ENCODE data around the gene BMP6. TPM values are rescaled to one million over a fixed set of nuclear protein-coding genes. Genes with fewer than 3 reads are reported as not detected.

BMP6 gene
- total and polyA plus RNA-seq, 2 experiments from 2014 or later, result 1.3 to 10.3 TPM

- no peak for TF ChIP-seq EZH2 (IDR thresholded peaks at IDR 0.05; ENCODE audit: insufficient read depth, poor library complexity, severe bottlenecking)
- TF ChIP-seq EZH2phosphoT487 (IDR thresholded peaks at IDR 0.05; ENCODE audit: insufficient read depth, low read depth), result no peak
- H3K4me1 ChIP-seq (ENCODE audit: insufficient read depth), result peaks cover 12% of the 10 kb centered on the region
- H3K27me3 ChIP-seq (replicated peaks; ENCODE audit: insufficient read depth), result no peaks in the 10 kb centered on the region
- no peak overlapping the region for H3K4me3 ChIP-seq
- H3K36me3 ChIP-seq (ENCODE audit: low read depth), result no peaks in the 10 kb centered on the region
- H3K4me2 ChIP-seq (ENCODE audit: unreplicated experiment), result no peak overlapping the region
- DNase-seq, result no peak
- no peak overlapping the region for H2AFZ ChIP-seq
- in situ Hi-C loops (cut with MboI), result no loop called here
- peaks cover 19% of the 10 kb centered on the region for H3F3A ChIP-seq (ENCODE audit: insufficient read depth)
- H3K9me2 ChIP-seq (ENCODE audit: insufficient read depth), result no peaks in the 10 kb centered on the region
- H3K9me3 ChIP-seq (ENCODE audit: low read depth), result no peaks in the 10 kb centered on the region
- no peak overlapping the region for H3K27ac ChIP-seq
- H4K20me1 ChIP-seq (ENCODE audit: insufficient read depth), result no peaks in the 10 kb centered on the region
- H3K9ac ChIP-seq, result no peak overlapping the region
- 64 to 69% methylated on average over 9 of the region's 9 CpGs for WGBS, 2 experiments (ENCODE audit: low coverage in 1 of 2, low lambda C conversion rate in 2 of 2, missing lambda C conversion rate in 2 of 2)
- H3K79me2 ChIP-seq (ENCODE audit: insufficient read depth), result no peaks in the 10 kb centered on the region
These were observed 38.0 kb downstream of the BMP6 start for GRCh38 chr6:7763881-7764280.

DNA sequence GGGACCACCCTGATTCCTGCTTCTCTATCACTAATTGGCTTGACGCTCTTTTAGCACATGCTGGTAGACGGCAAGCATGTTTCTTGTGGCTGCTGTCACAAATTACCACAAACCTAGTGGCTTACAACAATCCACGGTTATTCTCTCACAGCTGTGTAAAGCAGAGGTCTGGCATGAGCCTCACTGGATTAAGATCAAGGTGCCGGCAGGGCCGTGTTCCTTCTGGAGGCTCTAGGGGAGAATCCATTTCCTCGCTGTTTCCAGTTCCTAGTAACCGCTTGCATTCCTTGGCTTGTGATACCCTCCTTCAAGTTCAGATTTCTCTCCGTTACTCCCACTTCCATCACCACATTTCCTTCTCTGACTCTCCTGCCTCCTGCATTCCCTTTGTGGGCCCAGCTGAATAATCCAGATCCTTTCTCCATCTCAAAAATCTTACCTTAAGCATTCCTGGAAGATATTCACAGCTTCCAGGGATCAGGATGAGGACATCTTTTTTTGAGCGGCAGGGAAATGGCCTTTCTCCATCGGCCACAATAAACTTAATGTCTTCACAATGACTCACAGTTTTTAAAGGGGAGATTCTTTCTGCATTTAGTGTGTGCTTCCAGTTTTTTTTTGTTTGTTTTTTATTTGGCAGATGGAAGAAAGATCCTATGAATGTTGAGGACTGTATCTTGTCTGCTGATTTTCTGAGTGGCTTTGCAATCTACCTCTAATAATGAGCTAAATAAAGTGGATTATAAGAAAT, 39.9 kb downstream of the BMP6 start:
- 67 to 69% methylated on average over 10 of the region's 10 CpGs for WGBS, 2 experiments (ENCODE audit: low coverage in 1 of 2, low lambda C conversion rate in 2 of 2, missing lambda C conversion rate in 2 of 2)
- no peaks in the 10 kb centered on the region for H3K27me3 ChIP-seq (replicated peaks; ENCODE audit: insufficient read depth)
- DNase-seq, result peak; percentile 71

GRCh38 chr6:7769702-7770101, 43.8 kb downstream of the BMP6 start:
- in situ Hi-C loops (cut with MboI), result no loop called here
- Histone ChIP-seq H3K9me3 (ENCODE audit: low read depth) (no peaks in the 10 kb centered on the region), H3K27me3 (replicated peaks; ENCODE audit: insufficient read depth) (no peaks in the 10 kb centered on the region), H2AFZ (no peak overlapping the region), H3F3A (ENCODE audit: insufficient read depth) (peaks cover 9% of the 10 kb centered on the region; the same call in 1 of the 2 replicates), H4K20me1 (ENCODE audit: insufficient read depth) (no peaks in the 10 kb centered on the region), H3K27ac (no peak overlapping the region), H3K4me1 (ENCODE audit: insufficient read depth) (peaks cover 25% of the 10 kb centered on the region), H3K9me2 (ENCODE audit: insufficient read depth) (no peaks in the 10 kb centered on the region), H3K9ac (no peak overlapping the region), H3K4me2 (ENCODE audit: unreplicated experiment) (peak overlapping the region; percentile 18), H3K4me3 (no peak overlapping the region), H3K79me2 (ENCODE audit: insufficient read depth) (peaks cover 6% of the 10 kb centered on the region; the same call in 1 of the 2 replicates), H3K36me3 (ENCODE audit: low read depth) (no peaks in the 10 kb centered on the region)
- TF ChIP-seq EZH2phosphoT487 (IDR thresholded peaks at IDR 0.05; ENCODE audit: insufficient read depth, low read depth), result no peak
- no peak for TF ChIP-seq EZH2 (IDR thresholded peaks at IDR 0.05; ENCODE audit: insufficient read depth, poor library complexity, severe bottlenecking)
- 77 to 83% methylated on average over 3 of the region's 3 CpGs for WGBS, 2 experiments (ENCODE audit: low coverage in 1 of 2, low lambda C conversion rate in 2 of 2, missing lambda C conversion rate in 2 of 2)
- peak; percentile 67 for DNase-seq

More for the DNA sequence above, 39.9 kb downstream of the BMP6 start:
- no peaks in the 10 kb centered on the region for H3K79me2 ChIP-seq (ENCODE audit: insufficient read depth)
- no peaks in the 10 kb centered on the region for H3K9me2 ChIP-seq (ENCODE audit: insufficient read depth)
- H3K9me3 ChIP-seq (ENCODE audit: low read depth), result no peaks in the 10 kb centered on the region
- peak overlapping the region; percentile 23 for H3K4me2 ChIP-seq (ENCODE audit: unreplicated experiment)
- no peak overlapping the region for H2AFZ ChIP-seq
- no peak overlapping the region for H3K4me3 ChIP-seq
- TF ChIP-seq EZH2 (IDR thresholded peaks at IDR 0.05; ENCODE audit: insufficient read depth, poor library complexity, severe bottlenecking) (no peak), EZH2phosphoT487 (IDR thresholded peaks at IDR 0.05; ENCODE audit: insufficient read depth, low read depth) (no peak)
- H3K27ac ChIP-seq, result no peak overlapping the region
- peaks cover 16% of the 10 kb centered on the region for H3F3A ChIP-seq (ENCODE audit: insufficient read depth)
- H3K36me3 ChIP-seq (ENCODE audit: low read depth), result no peaks in the 10 kb centered on the region
- in situ Hi-C loops (cut with MboI), result no loop called here
- H3K4me1 ChIP-seq (ENCODE audit: insufficient read depth), result peaks cover 21% of the 10 kb centered on the region
- no peaks in the 10 kb centered on the region for H4K20me1 ChIP-seq (ENCODE audit: insufficient read depth)
- no peak overlapping the region for H3K9ac ChIP-seq

DNA sequence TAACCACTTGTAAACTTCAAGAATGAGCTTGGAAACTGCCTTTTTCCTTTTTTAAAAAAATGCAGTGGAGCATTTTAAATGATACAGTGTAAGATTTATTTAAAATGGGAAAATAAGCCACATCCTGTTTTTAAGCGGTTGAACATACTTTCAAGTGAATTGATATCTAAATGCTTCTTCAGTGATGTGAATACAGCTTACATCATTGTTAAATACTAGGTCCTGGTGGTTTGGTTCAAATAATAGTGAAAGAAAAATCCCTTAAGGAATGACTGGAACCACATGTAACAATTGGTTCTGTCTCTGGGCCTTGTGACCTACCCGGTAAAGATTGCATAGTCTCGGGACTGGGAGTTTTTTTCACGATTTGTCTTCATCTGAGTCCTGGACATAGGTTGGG, 44.2 kb downstream of the BMP6 start:
- no peaks in the 10 kb centered on the region for H3K27me3 ChIP-seq (replicated peaks; ENCODE audit: insufficient read depth)
- no peaks in the 10 kb centered on the region for H3K9me3 ChIP-seq (ENCODE audit: low read depth)
- WGBS, 2 experiments (ENCODE audit: low coverage in 1 of 2, low lambda C conversion rate in 2 of 2, missing lambda C conversion rate in 2 of 2), result 91 to 94% methylated on average over 4 of the region's 4 CpGs
- H3K79me2 ChIP-seq (ENCODE audit: insufficient read depth), result peaks cover 6% of the 10 kb centered on the region; the same call in 1 of the 2 replicates
- in situ Hi-C loops (cut with MboI), result no loop called here
- no peak for DNase-seq
- H3F3A ChIP-seq (ENCODE audit: insufficient read depth), result peaks cover 9% of the 10 kb centered on the region; the same call in 1 of the 2 replicates
- no peaks in the 10 kb centered on the region for H3K36me3 ChIP-seq (ENCODE audit: low read depth)
- no peak for TF ChIP-seq EZH2phosphoT487 (IDR thresholded peaks at IDR 0.05; ENCODE audit: insufficient read depth, low read depth)
- TF ChIP-seq EZH2 (IDR thresholded peaks at IDR 0.05; ENCODE audit: insufficient read depth, poor library complexity, severe bottlenecking), result no peak
- no peaks in the 10 kb centered on the region for H3K9me2 ChIP-seq (ENCODE audit: insufficient read depth)
- no peaks in the 10 kb centered on the region for H4K20me1 ChIP-seq (ENCODE audit: insufficient read depth)
- H3K4me2 ChIP-seq (ENCODE audit: unreplicated experiment), result peak overlapping the region; percentile 18
- H3K27ac ChIP-seq, result no peak overlapping the region
- peaks cover 25% of the 10 kb centered on the region for H3K4me1 ChIP-seq (ENCODE audit: insufficient read depth)
- H2AFZ ChIP-seq, result no peak overlapping the region
- no peak overlapping the region for H3K4me3 ChIP-seq
- no peak overlapping the region for H3K9ac ChIP-seq
